Lower lobe of right lung (tissue), 2 donors: ENCODE measurements around the gene VKORC1L1. TPM values are rescaled to one million over a fixed set of nuclear protein-coding genes. Genes with fewer than 3 reads are reported as not detected.

Experiments used
- ATAC-seq, 2 donors: fragments of 200-7000 bp; cut with Tn5 transposase; one replicate each; pipeline ENCODE4 v1.9.1; 2020 to 2022; ENCODE audit warnings: mild to moderate bottlenecking in 2 of 2, moderate library complexity in 2 of 2
- DNase-seq: peaks from one replicate; pipeline ENCODE4 v3.0.0-alpha.2; 2020
- H3K27ac ChIP-seq: fragments of 200-600 bp; one replicate; pipeline ENCODE4 v1.8.0; 2022
- H3K27me3 ChIP-seq: fragments of 200-600 bp; one replicate; pipeline ENCODE4 v1.8.0; 2022; ENCODE audit warnings: low read depth
- H3K36me3 ChIP-seq: fragments of 200-600 bp; one replicate; pipeline ENCODE4 v1.8.0; 2022; ENCODE audit warnings: mild to moderate bottlenecking
- H3K4me1 ChIP-seq: fragments of 200-600 bp; one replicate; pipeline ENCODE4 v1.8.0; 2022
- H3K4me3 ChIP-seq: fragments of 200-600 bp; one replicate; pipeline ENCODE4 v1.8.0; 2022; ENCODE audit warnings: mild to moderate bottlenecking
- H3K9me3 ChIP-seq: fragments of 200-600 bp; one replicate; pipeline ENCODE4 v1.8.0; 2022
- CTCF ChIP-seq: fragments of 200-600 bp; IDR thresholded peaks from one replicate; pipeline ENCODE4 v1.8.0; 2022; ENCODE audit warnings: antibody characterized with exemption, mild to moderate bottlenecking
- intact Hi-C: fragments of 100-400 bp; cut with DNase I; formaldehyde crosslinking; loops from one replicate; pipeline ENCODE4 v1.11.0; 2022
- total RNA-seq: library from RNA; stranded (reverse); fragmentation: NEBNext Ultra II Directional; extraction: Animal tissue kit (Norgen Biotek cat#: 25700); gene quantifications from one replicate; pipeline ENCODE4 v1.2.1, GENCODE V29; 2021
- donor health status: DM: no; HTN: yes; CAD: no; lungs with severe emphysema.

VKORC1L1 gene
- total RNA-seq, 1 donor from 2014 or later = 35.2 TPM

DNA sequence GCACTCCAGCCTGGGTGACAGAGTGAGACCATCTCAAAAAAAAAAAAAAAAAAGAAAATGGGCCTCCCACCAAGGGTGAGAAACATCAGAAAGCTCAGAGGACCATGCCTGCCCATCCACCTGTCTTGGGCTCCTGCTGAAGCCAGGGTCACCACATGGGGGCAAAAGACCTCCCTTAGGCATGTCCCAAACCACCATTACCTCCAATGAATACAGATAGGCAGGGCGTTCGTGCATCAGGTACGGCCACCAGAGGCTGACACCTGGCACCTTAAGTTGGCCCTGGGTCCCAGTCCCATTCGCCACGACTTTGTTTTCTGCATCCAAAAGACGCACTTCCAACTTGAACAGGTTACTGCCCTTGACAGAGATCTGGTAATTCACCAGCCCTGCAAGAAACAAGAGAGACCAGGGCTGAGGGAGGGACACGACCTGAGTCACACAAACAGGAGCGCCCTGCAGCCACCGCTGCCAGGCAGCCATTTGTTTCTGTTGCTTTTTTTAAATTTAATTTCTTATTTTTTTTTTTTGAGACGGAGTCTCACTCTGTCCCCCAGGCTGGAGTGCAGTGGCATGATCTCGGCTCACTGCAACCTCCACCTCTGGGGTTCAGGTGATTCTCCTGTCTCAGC, 103.1 kb downstream of the VKORC1L1 start:
- ATAC-seq = no peak
- no peak overlapping the region for H3K27ac ChIP-seq
- H3K27me3 ChIP-seq = no peaks in the 10 kb centered on the region
- intact Hi-C loops = no loop called here
- peaks cover 8% of the 10 kb centered on the region for H3K4me1 ChIP-seq
- no peak for DNase-seq
- H3K36me3 ChIP-seq = peaks cover 80% of the 10 kb centered on the region
- H3K9me3 ChIP-seq = no peaks in the 10 kb centered on the region
- H3K4me3 ChIP-seq = no peak overlapping the region
- TF ChIP-seq CTCF = no peak

DNA sequence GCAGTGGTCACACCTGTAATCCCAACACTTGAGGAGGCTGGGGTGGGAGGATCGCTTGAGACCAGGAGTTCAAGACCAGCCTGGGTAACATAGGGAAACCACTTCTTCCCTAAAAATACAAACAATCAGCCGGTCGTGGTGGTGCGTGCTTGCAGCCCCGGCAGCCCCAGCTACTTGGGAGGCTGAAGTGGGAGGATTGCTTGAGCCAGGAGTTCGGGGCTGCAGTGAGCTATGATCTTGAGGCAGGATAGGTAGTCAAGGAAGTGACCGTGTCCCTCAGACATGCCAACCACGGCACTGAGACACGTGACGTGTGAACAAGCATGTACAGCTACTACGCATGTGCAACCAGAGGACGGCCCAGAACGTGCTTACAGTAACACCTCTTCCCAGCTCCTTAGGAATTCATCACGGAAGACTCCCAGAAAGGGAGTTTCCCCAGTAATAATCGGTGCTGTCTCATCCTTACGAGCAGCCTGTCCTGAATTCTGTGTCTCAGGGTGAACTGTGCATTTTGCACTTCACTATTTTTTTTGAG, 103.9 kb downstream of the VKORC1L1 start:
- intact Hi-C loops = no loop called here
- no peaks in the 10 kb centered on the region for H3K27me3 ChIP-seq
- peaks cover 14% of the 10 kb centered on the region for H3K4me1 ChIP-seq
- peaks cover 72% of the 10 kb centered on the region for H3K36me3 ChIP-seq
- no peak for TF ChIP-seq CTCF
- no peak overlapping the region for H3K4me3 ChIP-seq
- DNase-seq = peak; percentile 36
- no peak for ATAC-seq
- no peaks in the 10 kb centered on the region for H3K9me3 ChIP-seq
- no peak overlapping the region for H3K27ac ChIP-seq

- TF ChIP-seq CTCF = no peak
- Histone ChIP-seq H3K4me1 (peaks cover 19% of the 10 kb centered on the region), H3K9me3 (no peaks in the 10 kb centered on the region), H3K27me3 (no peaks in the 10 kb centered on the region), H3K36me3 (peaks cover 49% of the 10 kb centered on the region), H3K4me3 (no peak overlapping the region), H3K27ac (no peak overlapping the region)
- no peak for ATAC-seq
- intact Hi-C loops = no loop called here
- DNase-seq = peak; percentile 40
These were observed 106.2 kb downstream of the VKORC1L1 start for GRCh38 chr7:65978891-65979582.

DNA sequence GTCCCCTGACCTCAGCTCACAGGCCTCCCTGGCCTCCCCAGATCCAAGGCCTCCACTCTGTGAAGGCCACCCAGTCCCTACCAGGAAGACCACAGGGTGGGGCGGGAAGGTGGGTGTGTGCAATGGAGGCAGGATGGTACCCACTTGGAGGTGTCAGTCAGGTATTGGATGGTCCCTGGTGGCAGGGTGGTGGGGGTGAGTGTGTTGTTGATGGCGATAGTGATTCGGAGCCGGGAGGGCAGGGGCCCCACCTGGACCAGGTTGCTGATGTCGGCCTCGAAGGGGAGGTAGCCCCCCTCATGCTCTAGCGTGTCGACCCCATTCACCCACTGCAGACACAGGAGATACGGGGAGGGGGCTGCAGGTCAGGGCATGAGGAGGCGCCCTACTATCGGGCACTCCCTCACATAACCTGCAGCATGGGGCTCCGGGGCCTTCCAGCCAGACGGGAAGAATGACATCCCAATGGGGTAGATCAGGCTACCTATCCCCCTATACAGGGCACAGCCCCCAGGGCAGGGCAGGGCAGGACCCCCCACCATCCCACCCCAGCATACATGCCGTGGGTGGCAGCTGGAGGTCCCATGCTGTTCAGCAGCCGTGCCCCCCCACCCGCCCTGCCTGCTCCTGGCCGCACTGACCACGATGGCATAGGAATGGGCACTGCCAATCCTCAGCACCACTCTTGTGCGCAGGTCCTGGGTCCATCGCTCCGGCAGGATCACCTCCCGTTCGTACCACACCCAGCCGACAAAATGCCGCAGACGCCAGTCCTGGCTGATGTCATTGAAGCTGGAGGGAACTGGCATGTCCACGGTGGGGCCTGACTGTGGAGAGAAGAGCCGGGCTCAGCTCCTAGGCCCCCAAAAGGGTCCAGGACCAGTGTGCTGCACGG, 107.0 kb downstream of the VKORC1L1 start:
- no peak for TF ChIP-seq CTCF
- no peaks in the 10 kb centered on the region for H3K27me3 ChIP-seq

DNA sequence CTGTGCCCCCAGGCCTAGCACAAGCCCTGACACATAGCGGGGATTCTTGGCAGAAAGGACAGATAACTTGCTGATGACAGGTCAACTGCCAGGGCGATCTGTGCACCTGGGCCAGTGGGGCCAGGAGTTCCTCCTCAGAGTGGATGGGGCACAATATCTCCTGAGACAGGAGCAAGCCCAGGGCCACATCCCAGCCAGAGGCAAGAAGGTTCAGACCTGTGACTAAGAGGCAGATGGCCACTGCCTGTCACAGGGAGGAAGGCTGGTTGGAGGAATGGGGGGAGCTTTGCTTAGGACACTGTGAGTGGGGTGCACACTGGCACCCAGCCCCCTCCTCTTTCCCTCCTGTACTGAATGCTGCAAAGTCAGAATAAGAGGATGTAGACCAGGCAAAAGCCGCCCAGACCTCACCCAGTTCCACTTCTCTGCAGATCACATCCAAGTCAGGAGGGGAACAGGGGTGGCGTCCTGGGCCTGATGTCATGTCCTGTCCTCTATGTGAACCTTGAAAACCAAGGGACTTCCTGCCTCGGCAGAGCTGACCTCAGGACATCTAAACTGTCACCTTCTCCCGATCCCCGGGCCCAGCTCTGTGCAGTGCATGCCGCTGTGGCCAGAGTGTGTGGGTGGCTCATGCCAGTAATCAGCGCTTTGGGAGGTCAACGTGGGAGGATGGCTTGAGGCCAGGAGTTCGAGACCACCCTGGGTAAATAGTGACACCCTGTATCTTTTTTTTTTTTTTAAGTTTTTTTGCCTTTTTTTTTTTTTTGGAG, 107.8 kb downstream of the VKORC1L1 start:
- no peak for TF ChIP-seq CTCF
- Histone ChIP-seq H3K4me3 (peak overlapping the region; percentile 81), H3K36me3 (peaks cover 33% of the 10 kb centered on the region), H3K9me3 (no peaks in the 10 kb centered on the region), H3K4me1 (peaks cover 19% of the 10 kb centered on the region), H3K27ac (peak overlapping the region; percentile 93), H3K27me3 (no peaks in the 10 kb centered on the region)
- intact Hi-C loops = no loop called here
- ATAC-seq = peak; percentile 58 to 81
- DNase-seq = peak; percentile 88

More for the DNA sequence above, 107.0 kb downstream of the VKORC1L1 start:
- Histone ChIP-seq H3K36me3 (peaks cover 41% of the 10 kb centered on the region), H3K4me3 (peak overlapping the region; percentile 81), H3K9me3 (no peaks in the 10 kb centered on the region), H3K4me1 (peaks cover 19% of the 10 kb centered on the region), H3K27ac (peak overlapping the region; percentile 93)
- no peak for DNase-seq
- intact Hi-C loops = no loop called here
- no peak for ATAC-seq
